Measurements from ENCODE around the gene IPPK. TPM values are rescaled to one million over a fixed set of nuclear protein-coding genes. Genes with fewer than 3 reads are reported as not detected.

Gene IPPK
- total RNA-seq, 1 donor from 2014 or later, result 10.0 TPM

DNA sequence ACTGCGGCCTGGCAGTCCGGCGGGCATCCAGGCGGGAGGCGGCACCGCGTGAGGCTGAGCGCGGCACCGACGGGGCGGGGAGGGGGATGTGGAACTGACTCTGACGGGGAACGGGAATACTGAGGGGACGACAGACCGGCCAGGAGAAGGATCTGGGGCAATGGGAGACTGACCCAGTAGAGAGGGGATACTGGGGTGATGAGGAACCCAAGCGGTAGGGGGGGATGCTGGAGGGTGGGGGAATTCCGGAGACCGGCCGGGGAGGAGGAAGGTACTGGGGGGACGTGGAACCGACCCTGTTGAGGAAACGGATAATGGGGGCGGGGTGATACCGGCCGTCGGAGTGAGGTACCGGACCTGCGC is 423 bp downstream of the IPPK start:
- no peak for TF ChIP-seq CTCF (IDR thresholded peaks at IDR 0.05; ENCODE audit: unreplicated experiment)
- no peaks in the 10 kb centered on the region for H3K9me3 Mint-ChIP-seq
- H3K27ac Mint-ChIP-seq, result peak overlapping the region; percentile 92
- peaks cover 24% of the 10 kb centered on the region for H3K4me1 Mint-ChIP-seq
- H3K4me3 Mint-ChIP-seq, result peak overlapping the region; percentile 95
- H3K36me3 Mint-ChIP-seq, result peaks cover 1% of the 10 kb centered on the region
- no peaks in the 10 kb centered on the region for H3K27me3 Mint-ChIP-seq (ENCODE audit: low read depth)
- peak in 1 of 2 experiments; percentile 49 for DNase-seq (ENCODE audit: low spot score in 2 of 2, unreplicated experiment in 2 of 2)

GRCh38 chr9:92668746-92669526 is 995 bp downstream of the IPPK start:
- Mint-ChIP-seq H3K27ac (peak overlapping the region; percentile 92), H3K9me3 (no peaks in the 10 kb centered on the region), H3K27me3 (ENCODE audit: low read depth) (no peaks in the 10 kb centered on the region), H3K36me3 (peaks cover 1% of the 10 kb centered on the region), H3K4me3 (peak overlapping the region; percentile 95), H3K4me1 (peaks cover 24% of the 10 kb centered on the region)
- no peak for TF ChIP-seq CTCF (IDR thresholded peaks at IDR 0.05; ENCODE audit: unreplicated experiment)
- no peak for DNase-seq (ENCODE audit: low spot score in 2 of 2, unreplicated experiment in 2 of 2)

DNA sequence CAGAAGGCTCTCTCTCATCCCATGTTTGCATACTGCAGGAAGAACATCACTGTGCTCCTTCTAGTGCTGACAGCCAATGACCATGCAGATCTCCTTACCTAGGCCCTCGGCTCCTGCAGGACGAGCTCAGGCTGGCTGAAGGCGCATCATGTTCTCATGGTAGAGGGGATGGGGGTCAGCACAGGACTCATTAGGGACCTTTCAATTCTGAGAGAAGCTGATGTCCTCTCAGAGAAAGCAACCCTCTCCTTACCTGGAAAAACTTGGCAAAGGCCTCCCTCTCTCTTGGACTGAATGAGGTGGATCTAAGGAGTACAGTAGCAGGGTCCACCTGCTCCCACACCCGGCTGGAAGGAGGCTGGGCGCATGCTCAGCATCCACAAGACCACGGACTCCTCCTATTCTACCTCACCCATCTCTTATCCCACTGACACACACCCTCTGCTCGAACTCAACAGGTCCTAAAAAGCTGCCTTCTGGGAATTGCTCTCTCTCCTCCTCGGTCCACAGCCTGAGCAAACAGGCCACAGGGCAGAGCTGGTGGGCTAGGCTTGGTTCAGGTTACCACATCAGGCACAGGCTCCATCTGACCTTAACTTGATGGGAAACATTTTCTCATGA is 2.9 kb downstream of the IPPK start:
- Mint-ChIP-seq H3K36me3 (peaks cover 1% of the 10 kb centered on the region), H3K4me3 (no peak overlapping the region), H3K27ac (no peak overlapping the region), H3K27me3 (ENCODE audit: low read depth) (no peaks in the 10 kb centered on the region), H3K4me1 (peaks cover 24% of the 10 kb centered on the region), H3K9me3 (no peaks in the 10 kb centered on the region)
- no peak for TF ChIP-seq CTCF (IDR thresholded peaks at IDR 0.05; ENCODE audit: unreplicated experiment)
- DNase-seq (ENCODE audit: low spot score in 2 of 2, unreplicated experiment in 2 of 2), result no peak

DNA sequence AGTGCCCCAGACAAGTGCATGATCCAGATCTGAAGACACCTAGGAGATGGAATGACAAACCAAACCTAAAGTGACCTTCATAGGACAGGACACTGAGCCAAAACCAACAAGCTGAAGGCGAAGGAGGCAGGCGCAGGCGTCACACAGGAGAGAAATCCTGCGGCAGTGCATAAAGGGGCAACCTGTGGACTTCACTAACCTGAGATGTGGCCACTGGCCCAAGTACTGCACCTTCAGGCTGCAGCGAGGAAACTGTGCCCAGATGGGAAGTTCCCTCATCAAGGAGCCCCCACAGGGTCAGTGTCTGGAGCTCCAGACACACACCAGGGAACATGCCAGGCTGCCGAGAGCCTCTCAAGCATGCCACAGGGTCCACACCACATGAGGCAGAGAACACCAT is 3.7 kb downstream of the IPPK start:
- Mint-ChIP-seq H3K27ac (peak overlapping the region; percentile 57), H3K9me3 (no peaks in the 10 kb centered on the region), H3K4me1 (peaks cover 22% of the 10 kb centered on the region), H3K4me3 (no peak overlapping the region), H3K27me3 (ENCODE audit: low read depth) (no peaks in the 10 kb centered on the region), H3K36me3 (peaks cover 1% of the 10 kb centered on the region)
- DNase-seq (ENCODE audit: low spot score in 2 of 2, unreplicated experiment in 2 of 2), result no peak
- no peak for TF ChIP-seq CTCF (IDR thresholded peaks at IDR 0.05; ENCODE audit: unreplicated experiment)

DNA sequence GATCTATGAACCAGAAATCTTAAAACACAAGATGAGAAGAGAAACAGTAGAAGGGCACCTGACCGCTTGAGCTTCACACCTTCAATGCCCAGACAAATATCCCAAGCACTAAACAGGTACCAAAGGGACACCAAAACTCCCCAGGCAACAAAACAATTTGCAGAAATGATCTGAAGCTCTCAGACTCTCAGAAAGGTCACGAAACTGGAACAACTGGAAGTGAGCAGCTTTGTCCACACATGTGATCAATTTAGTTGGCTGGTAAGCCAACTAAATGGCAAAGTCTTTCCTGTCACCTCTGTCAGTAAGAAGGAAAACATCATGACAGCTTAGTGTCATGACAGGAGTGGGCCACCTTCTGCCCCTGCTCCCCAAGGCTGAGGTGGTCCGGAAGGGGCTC is 4.1 kb downstream of the IPPK start:
- no peak for DNase-seq (ENCODE audit: low spot score in 2 of 2, unreplicated experiment in 2 of 2)
- H3K27ac Mint-ChIP-seq, result peak overlapping the region; percentile 57
- peaks cover 1% of the 10 kb centered on the region for H3K36me3 Mint-ChIP-seq
- no peaks in the 10 kb centered on the region for H3K27me3 Mint-ChIP-seq (ENCODE audit: low read depth)
- TF ChIP-seq CTCF (IDR thresholded peaks at IDR 0.05; ENCODE audit: unreplicated experiment), result no peak
- H3K4me3 Mint-ChIP-seq, result no peak overlapping the region
- no peaks in the 10 kb centered on the region for H3K9me3 Mint-ChIP-seq
- H3K4me1 Mint-ChIP-seq, result peaks cover 21% of the 10 kb centered on the region
